Left ventricle myocardium superior (tissue), 1 donor: Measurements from ENCODE around the gene LRRTM2. TPM values are rescaled to one million over a fixed set of nuclear protein-coding genes. Genes with fewer than 3 reads are reported as not detected.
A peak's percentile ranks its signal among the peaks of the same experiment; 100 is the strongest.
"Not testable (repeated sequence)": the region's sequence is repeated elsewhere in the genome, so short reads cannot be mapped to it uniquely, and the experiment has no call there.

Source experiments
- ATAC-seq: fragments of 200-7000 bp; cut with Tn5 transposase; one replicate; pipeline ENCODE4 v1.9.1; 2020; ENCODE audit warnings: mild to moderate bottlenecking, moderate library complexity
- DNase-seq: peaks from one replicate; pipeline ENCODE4 v3.0.0-alpha.2; 2020
- intact Hi-C: fragments of 100-400 bp; cut with micrococcal nuclease; formaldehyde crosslinking; loops from one replicate; pipeline ENCODE4 v1.11.0; 2022
- long read RNA-seq: library from polyadenylated mRNA; unstranded; transcript quantifications from one replicate; pipeline ENCODE4 v2.0.0, GENCODE V29; 2021
- total RNA-seq: library from RNA; stranded (reverse); fragmentation: NEBNext Ultra II Directional; extraction: Animal tissue kit (Norgen Biotek cat#: 25700); gene quantifications from one replicate; pipeline ENCODE4 v1.2.1, GENCODE V29; 2021
- donor health status: DM: no; HTN: yes; CAD: no; lungs with severe emphysema.

LRRTM2 gene
- 0.12 TPM for total RNA-seq
- long read RNA-seq = 0 reads

- ATAC-seq = no peak
- DNase-seq = no peak
- intact Hi-C loops = no loop called here
Measured at GRCh38 chr5:138874771-138875551, at the start of gene LRRTM2. Gene LRRTM2 (minus strand): TSS chr5:138875335. CDS start chr5:138874911, 424 bp downstream.

DNA sequence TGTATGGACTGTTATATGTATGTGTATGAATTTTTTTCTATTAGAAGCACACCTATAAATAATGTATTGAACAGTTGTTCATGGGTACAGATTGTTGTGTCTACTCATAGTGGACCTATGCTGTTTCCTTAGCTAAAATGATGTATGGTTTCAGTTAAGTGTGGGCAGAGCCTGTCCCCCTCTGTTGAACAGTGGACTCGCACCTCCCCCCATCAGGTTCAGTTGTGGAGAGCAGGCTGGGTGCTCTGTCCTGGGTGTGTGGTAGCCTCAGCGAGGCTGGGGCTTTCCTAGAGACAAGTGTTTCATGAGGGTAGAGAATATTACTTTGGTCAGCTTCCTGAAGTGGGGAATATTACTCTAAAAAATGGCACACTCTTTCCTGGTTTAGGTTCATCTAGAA lies 47.4 kb upstream of the LRRTM2 start:
- ATAC-seq = no peak
- no peak for DNase-seq
- intact Hi-C loops = no loop called here

GRCh38 chr5:138921362-138921761 lies 46.2 kb upstream of the LRRTM2 start:
- DNase-seq, ATAC-seq, intact Hi-C loops: not testable (repeated sequence)

DNA sequence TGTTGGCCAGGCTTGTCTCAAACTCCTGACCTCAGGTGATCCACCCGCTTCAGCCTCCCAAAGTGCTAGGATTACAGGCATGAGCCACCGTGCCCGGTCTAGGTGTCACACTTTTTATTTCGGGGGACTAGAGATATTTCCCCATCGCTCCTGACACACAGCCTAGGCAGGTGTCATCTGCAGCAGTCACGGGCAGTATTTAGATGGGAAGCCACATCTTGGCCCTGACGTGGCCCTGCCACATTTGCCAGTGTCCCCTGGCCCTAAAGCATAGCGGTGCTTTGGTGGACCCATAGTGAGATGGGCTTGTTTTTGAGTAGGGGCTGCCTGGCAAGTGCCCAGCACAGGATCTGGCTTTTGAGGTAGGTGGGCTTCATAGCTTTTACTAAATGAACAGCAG lies 45.0 kb upstream of the LRRTM2 start:
- DNase-seq = no peak
- intact Hi-C loops = no loop called here
- no peak for ATAC-seq

GRCh38 chr5:138918686-138919085 lies 43.6 kb upstream of the LRRTM2 start:
- ATAC-seq (no peak), DNase-seq (no peak)
- intact Hi-C loops = no loop called here

GRCh38 chr5:138914338-138914737 lies 39.2 kb upstream of the LRRTM2 start:
- DNase-seq (no peak), ATAC-seq (peak; percentile 84)
- intact Hi-C loops = no loop called here

GRCh38 chr5:138913773-138914172 lies 38.6 kb upstream of the LRRTM2 start:
- DNase-seq = no peak
- intact Hi-C loops = no loop called here
- peak; percentile 57 for ATAC-seq

- intact Hi-C loops = no loop called here
- DNase-seq (no peak), ATAC-seq (no peak)
Measured at GRCh38 chr5:138912093-138912492, 37.0 kb upstream of the LRRTM2 start.

DNA sequence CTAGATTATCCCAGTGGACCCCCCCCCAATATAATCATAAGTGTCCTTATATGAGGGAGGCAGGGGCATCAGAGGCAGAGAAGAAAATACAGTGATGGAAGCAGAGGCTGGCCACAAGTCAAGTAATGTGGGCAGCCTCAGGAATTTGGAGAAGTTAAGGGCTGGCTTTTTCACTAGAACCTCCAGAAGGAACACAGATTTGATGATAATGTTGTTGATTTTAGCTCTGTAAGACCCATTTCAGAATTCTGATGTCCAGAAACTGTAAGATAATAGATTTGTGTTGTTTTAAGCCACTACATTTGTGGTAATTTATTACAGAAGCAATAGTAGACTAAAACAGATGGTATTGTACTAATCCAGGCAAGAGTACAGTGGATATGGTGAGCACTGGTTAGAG lies 36.3 kb upstream of the LRRTM2 start:
- ATAC-seq (no peak), DNase-seq (no peak)
- intact Hi-C loops = no loop called here

DNA sequence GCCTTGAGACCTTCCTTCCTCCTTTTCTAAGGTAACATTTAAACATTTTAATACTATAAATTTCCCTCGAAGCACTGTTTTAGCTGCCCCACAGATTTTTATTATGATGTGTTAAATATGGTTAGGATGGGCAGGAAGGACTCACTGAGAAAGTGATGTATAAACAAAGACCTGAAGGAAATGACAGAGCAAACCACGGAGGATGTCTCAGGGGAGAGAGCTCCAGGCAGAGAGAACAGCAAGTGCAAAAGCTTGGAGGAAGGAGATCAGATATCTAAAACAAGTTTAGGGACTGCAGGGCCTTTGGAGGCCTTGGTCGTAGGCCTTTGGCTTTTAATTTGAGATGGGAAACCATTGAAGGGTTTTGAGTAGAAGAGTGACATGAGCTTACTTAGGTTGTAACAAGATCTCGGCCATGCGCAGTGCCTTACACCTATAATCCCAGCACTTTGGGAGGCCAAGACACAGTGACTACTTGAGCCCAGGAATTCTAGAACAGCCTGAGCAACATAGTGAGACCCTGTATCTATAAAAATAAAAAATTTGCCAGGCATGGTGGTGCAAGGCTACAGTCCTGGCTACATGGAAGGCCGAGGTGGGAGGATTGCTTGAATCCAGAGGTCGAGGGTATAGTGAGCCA lies 35.5 kb upstream of the LRRTM2 start:
- ATAC-seq = no peak
- intact Hi-C loops = no loop called here
- DNase-seq = no peak

DNA sequence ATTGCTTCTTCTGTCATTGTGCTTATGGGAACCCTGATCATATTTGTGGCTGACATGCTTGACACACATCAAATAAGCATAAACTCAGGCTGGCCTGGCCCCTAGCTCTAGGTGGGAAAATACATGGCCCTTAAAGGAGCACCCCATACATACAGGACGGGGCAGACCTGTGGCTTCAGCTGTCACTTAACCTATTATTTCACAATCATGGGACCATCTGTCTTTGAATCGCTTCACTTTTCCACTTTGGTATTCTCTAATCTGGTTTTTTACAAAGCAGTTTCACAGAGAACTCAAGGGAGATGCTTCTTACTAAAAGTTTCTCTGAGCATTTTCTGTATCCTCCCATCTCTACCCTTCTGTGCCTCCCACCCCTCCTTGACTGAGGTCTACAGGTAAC lies 34.6 kb upstream of the LRRTM2 start:
- DNase-seq = no peak
- no peak for ATAC-seq
- intact Hi-C loops = no loop called here

DNA sequence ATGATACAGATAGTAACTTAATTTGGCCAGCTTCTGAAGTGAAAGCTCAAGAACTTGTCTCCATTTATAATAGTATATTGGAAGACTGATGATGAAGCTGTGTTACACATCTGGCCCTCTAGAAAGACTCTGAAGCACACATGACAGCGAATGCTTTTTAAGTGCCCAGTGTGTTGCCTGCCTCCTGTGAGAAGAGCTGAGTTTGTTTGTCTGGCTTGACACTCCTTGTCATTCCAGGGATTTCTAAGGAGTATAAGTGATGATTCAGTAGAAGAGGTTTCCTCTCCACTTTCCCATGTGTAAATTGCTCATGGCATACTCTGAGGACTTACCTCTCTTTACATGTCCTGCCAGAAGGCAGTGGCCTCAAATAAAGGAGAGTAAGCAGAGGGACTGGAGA lies 30.4 kb upstream of the LRRTM2 start:
- ATAC-seq = no peak
- no peak for DNase-seq
- intact Hi-C loops = no loop called here

DNA sequence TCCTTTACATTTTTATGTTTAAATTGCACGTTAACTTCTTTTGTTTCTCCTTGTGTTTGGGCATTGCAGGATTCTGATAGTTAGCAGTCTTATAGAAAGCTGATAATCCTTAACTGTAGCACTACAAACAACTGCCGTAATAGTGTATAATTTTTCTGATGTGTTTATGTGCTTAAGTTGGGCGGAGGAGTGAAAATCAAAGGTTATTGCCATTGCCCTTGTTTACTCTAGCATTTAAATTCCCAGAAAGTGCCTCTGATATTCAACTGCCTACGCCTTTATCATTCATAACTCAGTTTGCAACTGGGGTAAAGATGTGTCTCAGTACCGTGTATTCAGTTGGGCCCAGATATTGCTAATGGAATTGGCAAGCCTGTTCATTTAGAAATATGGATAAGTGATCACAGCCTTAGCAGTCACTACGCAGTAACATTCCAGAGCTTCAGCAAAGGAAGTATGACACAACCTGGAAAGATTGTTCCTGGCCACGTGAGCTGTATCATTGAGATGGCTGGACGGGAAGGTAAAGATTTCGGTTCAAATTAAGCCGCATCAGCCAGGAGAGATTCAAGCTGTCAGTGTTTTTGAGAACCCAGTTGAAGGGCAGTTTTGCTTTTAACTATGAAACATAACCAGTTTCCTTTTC lies 28.1 kb upstream of the LRRTM2 start:
- intact Hi-C loops = no loop called here
- ATAC-seq = peak; percentile 75
- DNase-seq = no peak

GRCh38 chr5:138901716-138902115 lies 26.6 kb upstream of the LRRTM2 start:
- intact Hi-C loops = no loop called here
- no peak for ATAC-seq

GRCh38 chr5:138900281-138900965 lies 25.3 kb upstream of the LRRTM2 start:
- DNase-seq (no peak), ATAC-seq (peak; percentile 17)
- intact Hi-C loops = no loop called here

More at GRCh38 chr5:138901716-138902115, 26.6 kb upstream of the LRRTM2 start:
- no peak for DNase-seq

GRCh38 chr5:138898742-138899141 lies 23.6 kb upstream of the LRRTM2 start:
- ATAC-seq (no peak), DNase-seq (no peak)
- intact Hi-C loops = no loop called here

- no peak for ATAC-seq
- DNase-seq = no peak
- intact Hi-C loops = no loop called here
Measured at GRCh38 chr5:138898299-138898698, 23.2 kb upstream of the LRRTM2 start.

DNA sequence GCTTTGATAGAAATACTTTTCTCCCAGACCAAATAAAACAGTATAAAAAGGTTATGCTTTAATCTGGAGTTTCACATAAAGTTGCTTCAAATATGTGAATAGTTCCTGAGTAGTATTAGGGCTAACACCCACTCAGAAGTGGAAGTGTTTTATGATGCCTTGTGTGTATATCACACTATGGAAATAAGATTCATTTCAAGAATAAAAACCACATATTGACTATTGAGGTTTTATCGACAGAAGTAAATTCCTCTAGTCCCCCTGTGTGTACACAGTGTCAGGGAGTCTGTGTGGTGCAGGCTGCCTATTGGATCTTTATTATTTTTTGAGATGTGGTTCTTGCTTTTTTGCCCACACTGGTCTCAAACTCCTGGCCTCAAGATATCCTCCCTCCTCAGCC lies 20.8 kb upstream of the LRRTM2 start:
- no peak for ATAC-seq
- intact Hi-C loops = no loop called here
- no peak for DNase-seq

DNA sequence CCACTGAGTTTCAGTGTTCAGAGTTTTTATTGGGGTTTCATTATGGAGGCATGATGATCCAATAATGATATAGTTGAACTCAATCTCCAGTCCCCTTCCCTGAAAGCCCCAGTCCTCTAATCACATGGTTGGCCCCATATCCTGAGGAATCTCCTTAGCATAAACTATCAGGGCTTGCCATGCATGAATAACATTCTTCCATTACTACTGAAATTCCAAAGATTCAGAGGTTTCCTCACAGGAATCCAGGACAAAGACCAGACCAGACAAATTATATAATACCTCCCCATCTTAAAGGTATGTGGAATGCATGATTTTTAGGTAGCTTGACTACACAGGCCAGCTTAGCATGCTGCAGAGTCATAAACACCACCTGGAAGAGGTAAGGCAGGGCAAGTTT lies 15.5 kb upstream of the LRRTM2 start:
- ATAC-seq (no peak), DNase-seq (no peak)
- intact Hi-C loops = no loop called here

DNA sequence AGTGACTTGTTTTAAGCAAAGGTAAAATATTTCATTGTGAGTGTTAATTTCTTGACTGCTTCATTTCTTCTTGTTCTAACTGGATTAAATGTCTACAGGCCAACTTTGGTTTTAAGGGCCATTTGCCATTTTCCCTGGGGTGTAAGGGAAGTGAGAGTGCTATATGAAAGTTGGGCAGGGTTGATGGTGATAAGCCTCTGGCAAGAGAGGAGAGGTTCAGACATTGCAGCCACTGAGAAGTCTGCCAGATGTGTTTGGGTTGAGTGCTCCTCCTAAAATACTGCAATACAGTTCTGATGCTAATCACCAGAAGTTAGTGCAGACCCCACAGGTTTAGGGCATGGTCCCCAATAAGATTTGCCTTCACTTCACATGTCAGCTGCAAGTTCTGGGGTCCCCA lies 14.9 kb upstream of the LRRTM2 start:
- ATAC-seq (no peak), DNase-seq (no peak)
- intact Hi-C loops = no loop called here
